ENCODE results near the gene CDK14.

DNA sequence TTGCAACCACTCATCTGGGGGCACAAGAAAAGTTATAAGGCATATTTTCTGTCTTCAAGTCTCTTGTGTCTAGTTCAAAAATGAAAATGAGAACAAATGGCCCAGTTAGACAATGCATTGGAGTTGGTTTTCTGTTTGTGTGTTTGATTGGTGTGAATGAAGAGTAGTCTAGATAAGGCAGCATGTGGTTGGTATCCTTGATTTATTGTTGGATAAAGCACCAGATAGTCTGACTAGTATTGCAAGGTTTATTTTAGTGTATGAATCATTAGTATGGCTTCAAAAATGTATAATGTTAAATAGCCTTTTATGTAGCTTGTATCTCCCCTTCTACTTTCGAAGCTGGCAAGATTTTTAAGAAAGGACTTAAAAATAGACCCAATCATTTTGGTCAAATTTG is 237.3 kb downstream of the CDK14 start:
- TF ChIP-seq, protein P1, sequence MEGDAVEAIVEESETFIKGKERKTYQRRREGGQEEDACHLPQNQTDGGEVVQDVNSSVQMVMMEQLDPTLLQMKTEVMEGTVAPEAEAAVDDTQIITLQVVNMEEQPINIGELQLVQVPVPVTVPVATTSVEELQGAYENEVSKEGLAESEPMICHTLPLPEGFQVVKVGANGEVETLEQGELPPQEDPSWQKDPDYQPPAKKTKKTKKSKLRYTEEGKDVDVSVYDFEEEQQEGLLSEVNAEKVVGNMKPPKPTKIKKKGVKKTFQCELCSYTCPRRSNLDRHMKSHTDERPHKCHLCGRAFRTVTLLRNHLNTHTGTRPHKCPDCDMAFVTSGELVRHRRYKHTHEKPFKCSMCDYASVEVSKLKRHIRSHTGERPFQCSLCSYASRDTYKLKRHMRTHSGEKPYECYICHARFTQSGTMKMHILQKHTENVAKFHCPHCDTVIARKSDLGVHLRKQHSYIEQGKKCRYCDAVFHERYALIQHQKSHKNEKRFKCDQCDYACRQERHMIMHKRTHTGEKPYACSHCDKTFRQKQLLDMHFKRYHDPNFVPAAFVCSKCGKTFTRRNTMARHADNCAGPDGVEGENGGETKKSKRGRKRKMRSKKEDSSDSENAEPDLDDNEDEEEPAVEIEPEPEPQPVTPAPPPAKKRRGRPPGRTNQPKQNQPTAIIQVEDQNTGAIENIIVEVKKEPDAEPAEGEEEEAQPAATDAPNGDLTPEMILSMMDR (IDR thresholded peaks at IDR 0.05; ENCODE audit: extremely low read depth in 1 of 2, insufficient read depth in 1 of 2, low read depth in 1 of 2, low read length in 2 of 2) = no peak
- no peak for TF ChIP-seq EZH2 (IDR thresholded peaks at IDR 0.05; ENCODE audit: borderline replicate concordance, low read depth, low read length, severe bottlenecking)
